Hematopoietic multipotent progenitor cell treated with erythropoietin and hydrocortisone succinate and interleukin-3 and kit ligand, for 4 days (in vitro differentiated cells): Measurements from ENCODE around the gene SPAG7.
A peak's percentile ranks its signal among the peaks of the same experiment; 100 is the strongest.
"Not testable (repeated sequence)": the region's sequence is repeated elsewhere in the genome, so short reads cannot be mapped to it uniquely, and the experiment has no call there.

Experiments used
- DNase-seq: peaks from one replicate; pipeline ENCODE4 v3.0.0-alpha.2; 2015

Gene SPAG7

GRCh38 chr17:4935650-4936049, 32.0 kb downstream of the SPAG7 start:
- no peak for DNase-seq

- DNase-seq, result peak; percentile 83
Measured at GRCh38 chr17:4934173-4934979, 33.2 kb downstream of the SPAG7 start.

- no peak for DNase-seq
Measured at GRCh38 chr17:4933646-4934045, 34.0 kb downstream of the SPAG7 start.

- DNase-seq, result no peak
Measured at GRCh38 chr17:4932756-4933155, 34.9 kb downstream of the SPAG7 start.

- peak; percentile 69 for DNase-seq
Measured at GRCh38 chr17:4931963-4932362, 35.7 kb downstream of the SPAG7 start, which contains the start of gene GP1BA. Gene GP1BA, plus strand, starts transcription at chr17:4932277. Its CDS starts 328 bp downstream, at chr17:4932605.

GRCh38 chr17:4928881-4929280, 38.7 kb downstream of the SPAG7 start:
- no peak for DNase-seq

- DNase-seq, result not testable (repeated sequence)
Measured at GRCh38 chr17:4926577-4927335, 40.9 kb downstream of the SPAG7 start.

- DNase-seq, result no peak
Measured at GRCh38 chr17:4921320-4921719, 46.3 kb downstream of the SPAG7 start.

GRCh38 chr17:4920351-4921048, 47.1 kb downstream of the SPAG7 start:
- DNase-seq, result peak; percentile 64

- DNase-seq, result no peak
Measured at GRCh38 chr17:4919511-4920047, 48.0 kb downstream of the SPAG7 start.

- not testable (repeated sequence) for DNase-seq
Measured at GRCh38 chr17:4914551-4914950, 53.1 kb downstream of the SPAG7 start.

GRCh38 chr17:4913994-4914393, 53.6 kb downstream of the SPAG7 start:
- no peak for DNase-seq
